ENCODE results near the gene MVP. TPM values are rescaled to one million over a fixed set of nuclear protein-coding genes. Genes with fewer than 3 reads are reported as not detected.
A peak's percentile ranks its signal among the peaks of the same experiment; 100 is the strongest.

Gene MVP
- total RNA-seq, 2 donors from 2014 or later: 3.0 to 8.0 TPM

DNA sequence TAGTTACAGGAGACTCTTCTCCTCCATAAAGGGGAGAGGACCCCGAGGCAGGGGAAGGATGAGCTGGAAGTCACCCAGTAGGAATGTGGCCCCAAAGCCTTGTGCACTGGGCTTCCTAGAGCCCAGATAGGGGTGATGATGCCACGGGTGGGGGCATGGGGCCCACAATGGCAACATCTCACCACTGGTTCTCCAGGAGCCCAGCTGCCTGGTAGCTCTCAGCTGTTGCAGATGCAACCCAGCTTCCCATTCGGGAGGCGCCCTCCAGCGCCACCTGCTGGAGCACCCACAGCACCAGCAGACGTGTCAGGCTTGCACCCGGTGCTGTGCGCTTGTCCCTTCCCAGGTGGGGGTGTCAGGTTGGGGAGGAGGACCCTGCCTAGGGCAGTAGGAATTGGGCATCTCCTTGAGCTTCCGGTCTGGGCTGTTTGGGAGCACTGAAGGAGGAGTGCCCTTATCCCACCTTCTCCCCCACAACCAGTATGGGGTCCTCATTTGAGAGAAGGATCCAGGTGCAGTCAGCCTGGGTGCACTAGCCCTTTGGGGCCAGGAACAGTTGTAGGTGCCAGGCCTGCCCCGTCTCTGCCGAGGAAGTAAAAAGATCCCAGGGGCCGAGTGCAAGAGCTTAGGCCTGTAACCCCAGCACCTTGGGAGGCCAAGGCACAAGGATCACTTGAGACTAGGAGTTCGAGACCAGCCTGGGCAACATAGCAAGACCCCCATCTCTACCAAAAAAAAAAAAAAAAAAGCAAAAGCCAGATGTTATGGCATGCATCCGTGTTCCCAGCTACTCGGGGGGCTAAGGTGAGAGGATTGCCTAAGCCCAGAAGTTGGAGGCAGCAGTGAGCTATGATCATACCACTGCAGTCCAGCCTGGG is 28.4 kb downstream of the MVP start:
- Histone ChIP-seq H3K4me1 (ENCODE audit: control insufficient read depth, insufficient read depth, low read length) (peaks cover 4% of the 10 kb centered on the region), H3K36me3 (ENCODE audit: control insufficient read depth, insufficient read depth, low read length) (no peaks in the 10 kb centered on the region), H3K27me3 (ENCODE audit: control insufficient read depth, insufficient read depth, low read length, poor library complexity, severe bottlenecking) (no peaks in the 10 kb centered on the region), H3K9ac (ENCODE audit: extremely low read depth, low read length, poor library complexity, severe bottlenecking) (no peak overlapping the region), H3K9me3 (ENCODE audit: control insufficient read depth, low read length) (no peaks in the 10 kb centered on the region), H3K27ac (ENCODE audit: low read depth, low read length) (no peak overlapping the region), H3K4me3 (ENCODE audit: low read length) (no peak overlapping the region)
- peak overlapping the region; percentile 64 for H3K27ac Mint-ChIP-seq
- H3K9me3 Mint-ChIP-seq: no peaks in the 10 kb centered on the region
- no peaks in the 10 kb centered on the region for H3K27me3 Mint-ChIP-seq (ENCODE audit: insufficient read depth)
- TF ChIP-seq, protein P1, sequence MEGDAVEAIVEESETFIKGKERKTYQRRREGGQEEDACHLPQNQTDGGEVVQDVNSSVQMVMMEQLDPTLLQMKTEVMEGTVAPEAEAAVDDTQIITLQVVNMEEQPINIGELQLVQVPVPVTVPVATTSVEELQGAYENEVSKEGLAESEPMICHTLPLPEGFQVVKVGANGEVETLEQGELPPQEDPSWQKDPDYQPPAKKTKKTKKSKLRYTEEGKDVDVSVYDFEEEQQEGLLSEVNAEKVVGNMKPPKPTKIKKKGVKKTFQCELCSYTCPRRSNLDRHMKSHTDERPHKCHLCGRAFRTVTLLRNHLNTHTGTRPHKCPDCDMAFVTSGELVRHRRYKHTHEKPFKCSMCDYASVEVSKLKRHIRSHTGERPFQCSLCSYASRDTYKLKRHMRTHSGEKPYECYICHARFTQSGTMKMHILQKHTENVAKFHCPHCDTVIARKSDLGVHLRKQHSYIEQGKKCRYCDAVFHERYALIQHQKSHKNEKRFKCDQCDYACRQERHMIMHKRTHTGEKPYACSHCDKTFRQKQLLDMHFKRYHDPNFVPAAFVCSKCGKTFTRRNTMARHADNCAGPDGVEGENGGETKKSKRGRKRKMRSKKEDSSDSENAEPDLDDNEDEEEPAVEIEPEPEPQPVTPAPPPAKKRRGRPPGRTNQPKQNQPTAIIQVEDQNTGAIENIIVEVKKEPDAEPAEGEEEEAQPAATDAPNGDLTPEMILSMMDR (conservative IDR thresholded peaks at IDR 0.05): peak; percentile 97
- no peaks in the 10 kb centered on the region for H3K36me3 Mint-ChIP-seq (ENCODE audit: low read depth)
- H3K4me3 Mint-ChIP-seq: no peak overlapping the region
- WGBS, 2 experiments (ENCODE audit: insufficient coverage in 1 of 2, insufficient read length in 1 of 2): 65 to 81% methylated on average over 10 to 15 of the region's 15 CpGs
- peaks cover 7% of the 10 kb centered on the region for H3K4me1 Mint-ChIP-seq
- peak; percentile 93 for DNase-seq

DNA sequence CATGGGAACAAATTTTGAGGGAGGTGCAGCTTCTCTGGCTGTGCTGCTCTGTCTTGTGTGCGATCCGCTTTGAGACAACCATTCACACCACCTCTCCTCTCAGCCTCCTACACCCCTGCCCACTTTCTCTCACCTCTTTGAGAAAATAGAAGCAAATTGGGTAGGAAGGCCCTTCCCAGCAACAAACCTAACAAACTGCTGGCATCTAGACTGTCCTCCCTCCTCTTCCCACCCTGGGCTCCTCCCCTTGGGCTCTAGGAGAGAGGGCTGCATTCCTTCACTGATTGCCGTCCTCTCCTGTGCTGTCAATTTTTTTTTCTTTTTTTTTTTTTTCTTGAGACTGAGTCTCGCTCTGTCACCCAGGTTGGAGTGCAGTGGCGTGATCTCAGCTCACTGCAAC is 29.2 kb downstream of the MVP start:
- H3K9me3 Mint-ChIP-seq: no peaks in the 10 kb centered on the region
- WGBS, 2 experiments (ENCODE audit: insufficient coverage in 1 of 2, insufficient read length in 1 of 2): 68 to 69% methylated on average over 2 to 5 of the region's 5 CpGs
- no peaks in the 10 kb centered on the region for H3K36me3 ChIP-seq (ENCODE audit: control insufficient read depth, insufficient read depth, low read length)
- H3K27ac Mint-ChIP-seq: peak overlapping the region; percentile 88
- no peak overlapping the region for H3K27ac ChIP-seq (ENCODE audit: low read depth, low read length)
- no peak overlapping the region for H3K4me3 Mint-ChIP-seq
- H3K27me3 ChIP-seq (ENCODE audit: control insufficient read depth, insufficient read depth, low read length, poor library complexity, severe bottlenecking): no peaks in the 10 kb centered on the region
- peak; percentile 84 for DNase-seq
- H3K9ac ChIP-seq (ENCODE audit: extremely low read depth, low read length, poor library complexity, severe bottlenecking): peak overlapping the region; percentile 5
- TF ChIP-seq, protein P1 (conservative IDR thresholded peaks at IDR 0.05): no peak
- peaks cover 4% of the 10 kb centered on the region for H3K4me1 ChIP-seq (ENCODE audit: control insufficient read depth, insufficient read depth, low read length)
- no peaks in the 10 kb centered on the region for H3K27me3 Mint-ChIP-seq (ENCODE audit: insufficient read depth)
- H3K9me3 ChIP-seq (ENCODE audit: control insufficient read depth, low read length): no peaks in the 10 kb centered on the region
- H3K36me3 Mint-ChIP-seq (ENCODE audit: low read depth): no peaks in the 10 kb centered on the region
- H3K4me3 ChIP-seq (ENCODE audit: low read length): no peak overlapping the region
- peaks cover 7% of the 10 kb centered on the region for H3K4me1 Mint-ChIP-seq

DNA sequence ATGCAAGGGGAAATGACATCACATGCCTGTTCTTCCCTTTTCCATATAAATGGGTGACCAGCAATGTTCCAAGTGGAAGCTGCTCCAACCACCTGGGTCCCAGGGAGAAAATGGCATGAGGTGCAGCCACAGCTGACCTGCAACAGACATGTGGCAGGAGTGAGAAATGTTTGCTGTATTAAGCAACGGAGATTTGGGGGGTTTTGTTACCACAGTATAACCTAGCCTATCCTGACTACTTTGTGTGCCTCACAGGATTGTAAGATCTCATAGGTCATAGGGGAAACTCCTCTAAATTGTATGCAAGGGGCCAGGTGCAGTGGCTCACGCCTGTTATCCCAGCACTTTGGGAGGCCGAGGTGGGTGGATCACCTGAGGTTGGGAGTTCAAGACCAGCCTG is 30.7 kb downstream of the MVP start:
- no peak overlapping the region for H3K9ac ChIP-seq (ENCODE audit: extremely low read depth, low read length, poor library complexity, severe bottlenecking)
- TF ChIP-seq, protein P1 (conservative IDR thresholded peaks at IDR 0.05): no peak
- Mint-ChIP-seq H3K4me3 (no peak overlapping the region), H3K27ac (no peak overlapping the region), H3K27me3 (ENCODE audit: insufficient read depth) (no peaks in the 10 kb centered on the region), H3K9me3 (no peaks in the 10 kb centered on the region), H3K4me1 (peaks cover 7% of the 10 kb centered on the region), H3K36me3 (ENCODE audit: low read depth) (no peaks in the 10 kb centered on the region)
- no peaks in the 10 kb centered on the region for H3K27me3 ChIP-seq (ENCODE audit: control insufficient read depth, insufficient read depth, low read length, poor library complexity, severe bottlenecking)
- no peaks in the 10 kb centered on the region for H3K36me3 ChIP-seq (ENCODE audit: control insufficient read depth, insufficient read depth, low read length)
- H3K27ac ChIP-seq (ENCODE audit: low read depth, low read length): no peak overlapping the region
- H3K4me3 ChIP-seq (ENCODE audit: low read length): no peak overlapping the region
- DNase-seq: no peak
- WGBS, 2 experiments (ENCODE audit: insufficient coverage in 1 of 2, insufficient read length in 1 of 2): 100% methylated on average over 3 of the region's 3 CpGs; no CpG with 5 or more reads in 1 of the 2 experiments
- no peaks in the 10 kb centered on the region for H3K9me3 ChIP-seq (ENCODE audit: control insufficient read depth, low read length)
- peaks cover 4% of the 10 kb centered on the region for H3K4me1 ChIP-seq (ENCODE audit: control insufficient read depth, insufficient read depth, low read length)

All from endodermal cell (in vitro differentiated cells).